Neural cell (in vitro differentiated cells): Measurements from ENCODE around the gene JPH2. TPM values are rescaled to one million over a fixed set of nuclear protein-coding genes. Genes with fewer than 3 reads are reported as not detected.

ENCODE experiments used
- H2AFZ ChIP-seq: fragments of 200-600, 300-800 bp; sonication (generic), shearing (Covaris generic); 2 replicates; pipeline ENCODE4 v1.6.0; 2014; ENCODE audit warnings: low read depth, mild to moderate bottlenecking, antibody characterized with exemption, low read length, moderate library complexity
- H3F3A ChIP-seq: fragments of 200-600 bp; shearing (Covaris generic); 2 replicates; pipeline ENCODE4 v1.6.1; 2016; ENCODE audit warnings: mild to moderate bottlenecking, moderate library complexity, mixed read lengths, antibody characterized with exemption, low read length; ENCODE audit not compliant: insufficient read depth, poor library complexity, severe bottlenecking
- H3K27ac ChIP-seq: fragments of 200-600, 300-800 bp; sonication (generic), shearing (Covaris generic); 2 replicates; pipeline ENCODE4 v1.5.1; 2014; ENCODE audit warnings: mild to moderate bottlenecking, low read length, moderate library complexity
- H3K27me3 ChIP-seq: fragments of 300-800, 200-600 bp; sonication (generic), shearing (Covaris generic); 2 replicates; pipeline ENCODE4 v1.6.0; 2014; ENCODE audit warnings: mild to moderate bottlenecking, low read depth, low read length, moderate library complexity; ENCODE audit not compliant: insufficient read depth
- H3K36me3 ChIP-seq: fragments of 300-800, 200-600 bp; sonication (generic), shearing (Covaris generic); 2 replicates; pipeline ENCODE4 v1.5.1; 2014; ENCODE audit warnings: mild to moderate bottlenecking, antibody characterized with exemption, low read length, moderate library complexity; ENCODE audit not compliant: insufficient read depth
- H3K4me2 ChIP-seq: fragments of 300-800, 200-600 bp; sonication (generic), shearing (Covaris generic); 2 replicates; pipeline ENCODE4 v1.6.0; 2014; ENCODE audit warnings: mild to moderate bottlenecking, low read length
- H3K4me3 ChIP-seq: fragments of 300-800, 200-600 bp; sonication (generic), shearing (Covaris generic); 2 replicates; pipeline ENCODE4 v1.5.1; 2014; ENCODE audit warnings: mild to moderate bottlenecking, low read length, moderate library complexity
- H3K79me2 ChIP-seq: fragments of 200-600 bp; shearing (Covaris generic); replicated peaks from 2 replicates; pipeline ENCODE4 v1.6.0; 2014; ENCODE audit warnings: mild to moderate bottlenecking, low read length, moderate library complexity; ENCODE audit not compliant: insufficient read depth
- H3K9ac ChIP-seq: fragments of 300-800, 200-600 bp; sonication (generic), shearing (Covaris generic); 2 replicates; pipeline ENCODE4 v1.6.1; 2016; ENCODE audit warnings: mild to moderate bottlenecking, low read length, mixed read lengths
- H3K9me2 ChIP-seq: fragments of 200-600 bp; shearing (Covaris generic); 2 replicates; pipeline ENCODE4 v1.6.1; 2016; ENCODE audit warnings: mild to moderate bottlenecking, low read length, mixed read lengths; ENCODE audit not compliant: insufficient read depth
- H3K9me3 ChIP-seq: fragments of 200-600, 300-800 bp; sonication (generic), shearing (Covaris generic); 2 replicates; pipeline ENCODE4 v1.6.1; 2016; ENCODE audit warnings: mild to moderate bottlenecking, mixed run types, low read length, moderate library complexity, mixed read lengths
- H4K20me1 ChIP-seq: fragments of 200-600 bp; shearing (Covaris generic); 2 replicates; pipeline ENCODE4 v1.6.1; 2016; ENCODE audit warnings: mild to moderate bottlenecking, mixed run types; ENCODE audit not compliant: insufficient read depth
- EP300 ChIP-seq: fragments of 450-650 bp; conservative IDR thresholded peaks from 2 replicates; pipeline ENCODE4 v1.6.1; 2014; ENCODE audit warnings: antibody characterized with exemption, mild to moderate bottlenecking, moderate library complexity; ENCODE audit not compliant: poor library complexity, severe bottlenecking
- EZH2 ChIP-seq: fragments of 200-600, 300-800 bp; shearing (Covaris generic), sonication (generic); IDR thresholded peaks from 2 replicates; pipeline ENCODE4 v1.6.1; 2014; ENCODE audit warnings: antibody characterized with exemption, low read length, borderline replicate concordance, mild to moderate bottlenecking; ENCODE audit not compliant: insufficient read depth, poor library complexity, severe bottlenecking
- MXI1 ChIP-seq: fragments of 450-650 bp; conservative IDR thresholded peaks from 2 replicates; pipeline ENCODE4 v1.6.1; 2014; ENCODE audit warnings: antibody characterized with exemption, mild to moderate bottlenecking; ENCODE audit not compliant: poor library complexity, severe bottlenecking
- POLR2AphosphoS5 ChIP-seq: IDR thresholded peaks from 2 replicates; pipeline ENCODE4 v1.6.1; 2012
- RAD21 ChIP-seq: fragments of 450-650 bp; conservative IDR thresholded peaks from 2 replicates; pipeline ENCODE4 v1.6.1; 2014; ENCODE audit warnings: antibody characterized with exemption, mild to moderate bottlenecking, moderate library complexity
- SMC3 ChIP-seq: fragments of 450-650 bp; conservative IDR thresholded peaks from 2 replicates; pipeline ENCODE4 v1.6.1; 2014; ENCODE audit warnings: antibody characterized with exemption, mild to moderate bottlenecking, moderate library complexity; ENCODE audit not compliant: poor library complexity
- TAF1 ChIP-seq: IDR thresholded peaks from 2 replicates; pipeline ENCODE4 v1.6.1; 2012; ENCODE audit warnings: low read depth
- polyA plus RNA-seq: library from polyadenylated mRNA; depleted of rRNA; stranded (reverse); fragments of >200 nt; gene quantifications from 2 replicates; pipeline ENCODE4 v1.2.3, GENCODE V29; 2014
- TF ChIP-seq, protein P1 (sequence below): IDR thresholded peaks from 2 replicates; pipeline ENCODE4 v1.6.1; 2012; ENCODE audit warnings: borderline replicate concordance
- TF ChIP-seq, protein P2 (sequence below): fragments of 450-650 bp; IDR thresholded peaks from 2 replicates; pipeline ENCODE4 v1.5.1; 2014; ENCODE audit warnings: antibody characterized with exemption, mild to moderate bottlenecking, moderate library complexity; ENCODE audit not compliant: poor library complexity, severe bottlenecking

Gene JPH2
- polyA plus RNA-seq, 1 donor from 2014 or later: not detected

DNA sequence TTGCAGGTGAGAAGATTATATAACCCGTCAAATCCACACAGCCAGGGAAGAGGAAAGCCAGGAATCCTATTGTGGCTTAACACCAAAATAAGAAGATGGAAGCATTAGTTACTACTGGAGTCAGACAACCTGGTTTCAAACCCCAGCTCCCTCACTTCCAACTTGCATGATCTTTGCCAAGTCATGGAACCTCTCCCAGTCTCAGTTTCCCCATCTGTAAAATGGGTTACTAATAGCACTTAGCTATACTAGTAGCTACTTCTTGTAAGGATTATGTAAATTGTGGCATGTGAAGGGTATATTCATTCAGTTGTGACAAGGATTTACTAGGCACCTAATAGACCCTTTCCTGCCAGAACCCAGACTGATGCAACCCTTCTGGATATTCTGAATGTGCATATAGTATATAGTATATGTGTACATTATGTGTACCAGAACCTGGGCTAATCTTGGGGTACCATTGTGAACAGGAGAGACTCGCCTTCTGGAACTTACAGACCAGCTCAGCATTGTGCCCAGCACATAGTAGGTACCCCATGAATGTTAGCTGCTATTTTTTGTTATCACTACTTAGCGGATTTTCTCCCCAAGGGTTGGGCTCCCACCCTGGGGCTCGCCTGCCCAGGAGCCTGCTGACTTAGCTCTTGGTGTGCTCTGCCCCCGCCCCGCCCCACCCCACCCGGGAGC, 50.3 kb downstream of the JPH2 start:
- H3K4me2 ChIP-seq: no peak overlapping the region
- no peaks in the 10 kb centered on the region for H3K36me3 ChIP-seq
- no peaks in the 10 kb centered on the region for H3K9me2 ChIP-seq
- no peaks in the 10 kb centered on the region for H3K79me2 ChIP-seq
- H3K4me3 ChIP-seq: no peak overlapping the region
- no peaks in the 10 kb centered on the region for H3K9me3 ChIP-seq
- no peaks in the 10 kb centered on the region for H4K20me1 ChIP-seq
- no peak overlapping the region for H3K9ac ChIP-seq
- H2AFZ ChIP-seq: no peak overlapping the region
- no peak overlapping the region for H3K27ac ChIP-seq
- H3K27me3 ChIP-seq: no peaks in the 10 kb centered on the region
- H3F3A ChIP-seq: no peaks in the 10 kb centered on the region
- TF ChIP-seq EP300 (no peak), POLR2AphosphoS5 (no peak), EZH2 (no peak), SMC3 (no peak), RAD21 (no peak), MXI1 (no peak), TAF1 (no peak)
- TF ChIP-seq, protein P1, sequence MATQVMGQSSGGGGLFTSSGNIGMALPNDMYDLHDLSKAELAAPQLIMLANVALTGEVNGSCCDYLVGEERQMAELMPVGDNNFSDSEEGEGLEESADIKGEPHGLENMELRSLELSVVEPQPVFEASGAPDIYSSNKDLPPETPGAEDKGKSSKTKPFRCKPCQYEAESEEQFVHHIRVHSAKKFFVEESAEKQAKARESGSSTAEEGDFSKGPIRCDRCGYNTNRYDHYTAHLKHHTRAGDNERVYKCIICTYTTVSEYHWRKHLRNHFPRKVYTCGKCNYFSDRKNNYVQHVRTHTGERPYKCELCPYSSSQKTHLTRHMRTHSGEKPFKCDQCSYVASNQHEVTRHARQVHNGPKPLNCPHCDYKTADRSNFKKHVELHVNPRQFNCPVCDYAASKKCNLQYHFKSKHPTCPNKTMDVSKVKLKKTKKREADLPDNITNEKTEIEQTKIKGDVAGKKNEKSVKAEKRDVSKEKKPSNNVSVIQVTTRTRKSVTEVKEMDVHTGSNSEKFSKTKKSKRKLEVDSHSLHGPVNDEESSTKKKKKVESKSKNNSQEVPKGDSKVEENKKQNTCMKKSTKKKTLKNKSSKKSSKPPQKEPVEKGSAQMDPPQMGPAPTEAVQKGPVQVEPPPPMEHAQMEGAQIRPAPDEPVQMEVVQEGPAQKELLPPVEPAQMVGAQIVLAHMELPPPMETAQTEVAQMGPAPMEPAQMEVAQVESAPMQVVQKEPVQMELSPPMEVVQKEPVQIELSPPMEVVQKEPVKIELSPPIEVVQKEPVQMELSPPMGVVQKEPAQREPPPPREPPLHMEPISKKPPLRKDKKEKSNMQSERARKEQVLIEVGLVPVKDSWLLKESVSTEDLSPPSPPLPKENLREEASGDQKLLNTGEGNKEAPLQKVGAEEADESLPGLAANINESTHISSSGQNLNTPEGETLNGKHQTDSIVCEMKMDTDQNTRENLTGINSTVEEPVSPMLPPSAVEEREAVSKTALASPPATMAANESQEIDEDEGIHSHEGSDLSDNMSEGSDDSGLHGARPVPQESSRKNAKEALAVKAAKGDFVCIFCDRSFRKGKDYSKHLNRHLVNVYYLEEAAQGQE: no peak
- TF ChIP-seq, protein P2, sequence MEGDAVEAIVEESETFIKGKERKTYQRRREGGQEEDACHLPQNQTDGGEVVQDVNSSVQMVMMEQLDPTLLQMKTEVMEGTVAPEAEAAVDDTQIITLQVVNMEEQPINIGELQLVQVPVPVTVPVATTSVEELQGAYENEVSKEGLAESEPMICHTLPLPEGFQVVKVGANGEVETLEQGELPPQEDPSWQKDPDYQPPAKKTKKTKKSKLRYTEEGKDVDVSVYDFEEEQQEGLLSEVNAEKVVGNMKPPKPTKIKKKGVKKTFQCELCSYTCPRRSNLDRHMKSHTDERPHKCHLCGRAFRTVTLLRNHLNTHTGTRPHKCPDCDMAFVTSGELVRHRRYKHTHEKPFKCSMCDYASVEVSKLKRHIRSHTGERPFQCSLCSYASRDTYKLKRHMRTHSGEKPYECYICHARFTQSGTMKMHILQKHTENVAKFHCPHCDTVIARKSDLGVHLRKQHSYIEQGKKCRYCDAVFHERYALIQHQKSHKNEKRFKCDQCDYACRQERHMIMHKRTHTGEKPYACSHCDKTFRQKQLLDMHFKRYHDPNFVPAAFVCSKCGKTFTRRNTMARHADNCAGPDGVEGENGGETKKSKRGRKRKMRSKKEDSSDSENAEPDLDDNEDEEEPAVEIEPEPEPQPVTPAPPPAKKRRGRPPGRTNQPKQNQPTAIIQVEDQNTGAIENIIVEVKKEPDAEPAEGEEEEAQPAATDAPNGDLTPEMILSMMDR: no peak

DNA sequence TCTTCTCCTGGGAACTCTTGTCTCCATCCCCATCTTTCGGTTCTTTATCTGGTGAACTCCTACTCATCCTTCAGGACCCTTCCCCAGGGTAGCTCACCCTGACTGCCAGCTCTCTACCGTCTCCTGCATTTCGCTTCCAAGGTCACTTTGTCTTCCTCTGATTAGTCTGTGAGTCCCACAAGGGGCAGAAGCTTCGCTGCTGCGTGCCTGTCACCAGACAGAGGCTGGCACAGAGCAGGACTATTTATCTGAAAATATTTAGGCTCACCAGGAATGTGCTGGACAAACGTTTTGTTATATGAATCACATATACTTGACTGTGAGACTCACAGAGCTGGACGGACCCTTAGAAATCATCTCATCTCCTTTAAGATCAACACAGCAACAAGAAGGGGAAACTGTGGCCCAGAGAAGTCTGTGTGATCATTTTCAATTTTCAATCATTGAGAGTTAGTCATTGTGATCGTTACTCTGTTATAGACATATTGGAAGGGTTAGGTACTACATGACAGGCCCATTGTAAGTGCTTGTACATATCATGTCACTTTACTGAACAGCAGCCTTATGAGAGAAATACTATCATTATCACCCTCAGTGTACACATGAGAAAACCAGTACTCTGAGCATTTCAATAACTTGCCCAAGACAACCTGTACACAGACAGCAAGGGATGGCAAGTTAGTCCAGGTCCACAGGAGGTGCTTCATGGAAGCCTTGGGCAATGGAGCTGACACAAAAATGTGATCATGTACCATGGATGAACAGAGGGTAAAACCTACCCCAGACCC, 51.4 kb downstream of the JPH2 start:
- Histone ChIP-seq H4K20me1 (no peaks in the 10 kb centered on the region), H3K36me3 (no peaks in the 10 kb centered on the region), H3K4me2 (no peak overlapping the region), H3K27me3 (no peaks in the 10 kb centered on the region), H3K79me2 (no peaks in the 10 kb centered on the region), H3K9me2 (no peaks in the 10 kb centered on the region), H2AFZ (no peak overlapping the region), H3K27ac (no peak overlapping the region), H3F3A (no peaks in the 10 kb centered on the region), H3K4me3 (no peak overlapping the region), H3K9ac (no peak overlapping the region), H3K9me3 (no peaks in the 10 kb centered on the region)
- TF ChIP-seq SMC3 (no peak), EP300 (no peak), TAF1 (no peak), POLR2AphosphoS5 (no peak), MXI1 (no peak), EZH2 (no peak), RAD21 (no peak)
- TF ChIP-seq, protein P1: no peak
- TF ChIP-seq, protein P2: no peak
